WTC11 (cell line): ENCODE results near the gene CCNH. TPM values are rescaled to one million over a fixed set of nuclear protein-coding genes. Genes with fewer than 3 reads are reported as not detected.

Source experiments
- ATAC-seq: fragments of 200-7000 bp; cut with Tn5 transposase; 2 replicates; pipeline ENCODE4 v1.10.0; 2021; ENCODE audit warnings: mild to moderate bottlenecking, moderate library complexity
- CTCF ChIA-PET: fragments of 300-600 bp; sonication (Branson Sonifier 250); formaldehyde crosslinking; loops from one replicate; lab custom pipeline; 2021; ENCODE audit warnings: antibody characterized with exemption; lab: Charles Lee
- POLR2A ChIA-PET: fragments of 350-600 bp; sonication (Branson Sonifier 250); formaldehyde crosslinking; loops from one replicate; lab custom pipeline; 2021; ENCODE audit warnings: antibody characterized with exemption; lab: Charles Lee
- DNase-seq: peaks from one replicate; pipeline ENCODE4 v3.0.0; 2021; ENCODE audit warnings: low spot score
- H3K27ac Mint-ChIP-seq: 2 replicates; pipeline ENCODE4 v1.8.0; 2021; ENCODE audit warnings: mixed read lengths
- H3K27me3 Mint-ChIP-seq: 2 replicates; pipeline ENCODE4 v1.8.0; 2021; ENCODE audit warnings: low read depth, mild to moderate bottlenecking, moderate library complexity, mixed read lengths
- H3K36me3 Mint-ChIP-seq: 2 replicates; pipeline ENCODE4 v1.8.0; 2021; ENCODE audit warnings: mixed read lengths
- H3K4me1 Mint-ChIP-seq: 2 replicates; pipeline ENCODE4 v1.8.0; 2022; ENCODE audit warnings: mixed read lengths
- H3K4me3 Mint-ChIP-seq: 2 replicates; pipeline ENCODE4 v1.8.0; 2021; ENCODE audit warnings: mild to moderate bottlenecking, moderate library complexity, mixed read lengths
- H3K9me3 Mint-ChIP-seq: 2 replicates; pipeline ENCODE4 v1.8.0; 2021; ENCODE audit warnings: mixed read lengths
- ATF1 ChIP-seq: sonication (generic); formaldehyde crosslinking; IDR thresholded peaks from 2 replicates; pipeline ENCODE4 v1.8.1; 2023; ENCODE audit warnings: mild to moderate bottlenecking, moderate library complexity, missing genetic modification reagents
- CREM ChIP-seq: sonication (generic); formaldehyde crosslinking; IDR thresholded peaks from 2 replicates; pipeline ENCODE4 v1.8.1; 2022; ENCODE audit warnings: mild to moderate bottlenecking, missing genetic modification reagents, moderate library complexity
- E2F4 ChIP-seq: sonication (generic); formaldehyde crosslinking; IDR thresholded peaks from 2 replicates; pipeline ENCODE4 v1.8.1; 2022; ENCODE audit warnings: low read depth, mild to moderate bottlenecking, moderate library complexity, missing genetic modification reagents, borderline replicate concordance
- ELF4 ChIP-seq: sonication (generic); formaldehyde crosslinking; IDR thresholded peaks from 2 replicates; pipeline ENCODE4 v1.8.1; 2022; ENCODE audit warnings: low read depth, mild to moderate bottlenecking, moderate library complexity, missing genetic modification reagents
- EMX1 ChIP-seq: fragments of 250-450 bp; sonication (Bioruptor Pico); IDR thresholded peaks from 2 replicates; pipeline ENCODE4 v1.8.0; 2021; ENCODE audit warnings: mild to moderate bottlenecking
- ERG ChIP-seq: fragments of 250-450 bp; sonication (Bioruptor Pico); IDR thresholded peaks from 2 replicates; pipeline ENCODE4 v1.8.0; 2021; ENCODE audit warnings: mild to moderate bottlenecking
- FOXP1 ChIP-seq: sonication (generic); formaldehyde crosslinking; IDR thresholded peaks from 2 replicates; pipeline ENCODE4 v1.8.0; 2022; ENCODE audit warnings: missing genetic modification reagents, mild to moderate bottlenecking, moderate library complexity, borderline replicate concordance
- HMGA2 ChIP-seq: fragments of 250-450 bp; sonication (Bioruptor Pico); IDR thresholded peaks from 2 replicates; pipeline ENCODE4 v1.4.0; 2021; ENCODE audit warnings: mild to moderate bottlenecking, moderate library complexity
- HMGXB4 ChIP-seq: sonication (generic); formaldehyde crosslinking; IDR thresholded peaks from 2 replicates; pipeline ENCODE4 v1.8.1; 2023; ENCODE audit warnings: mild to moderate bottlenecking, moderate library complexity, missing genetic modification reagents
- MYBL2 ChIP-seq: sonication (generic); formaldehyde crosslinking; IDR thresholded peaks from 2 replicates; pipeline ENCODE4 v1.8.1; 2023; ENCODE audit warnings: mild to moderate bottlenecking, moderate library complexity, missing genetic modification reagents
- NR1H2 ChIP-seq: sonication (generic); formaldehyde crosslinking; IDR thresholded peaks from 2 replicates; pipeline ENCODE4 v1.9.0; 2021; ENCODE audit warnings: mild to moderate bottlenecking, moderate library complexity, missing genetic modification reagents
- RORB ChIP-seq: fragments of 250-450 bp; sonication (Bioruptor Pico); IDR thresholded peaks from 2 replicates; pipeline ENCODE4 v1.9.0; 2021; ENCODE audit warnings: mild to moderate bottlenecking
- SOX15 ChIP-seq: fragments of 250-450 bp; sonication (Bioruptor Pico); IDR thresholded peaks from 2 replicates; pipeline ENCODE4 v1.9.0; 2021; ENCODE audit warnings: mild to moderate bottlenecking
- STAT6 ChIP-seq: sonication (generic); formaldehyde crosslinking; conservative IDR thresholded peaks from 2 replicates; pipeline ENCODE4 v1.8.1; 2023; ENCODE audit warnings: mild to moderate bottlenecking, low read depth, missing genetic modification reagents, moderate library complexity
- TCF7 ChIP-seq: sonication (generic); formaldehyde crosslinking; IDR thresholded peaks from 2 replicates; pipeline ENCODE4 v1.8.0; 2022; ENCODE audit warnings: mild to moderate bottlenecking, low read depth, missing genetic modification reagents, moderate library complexity
- TEAD1 ChIP-seq: sonication (generic); formaldehyde crosslinking; IDR thresholded peaks from 2 replicates; pipeline ENCODE4 v1.8.0; 2022; ENCODE audit warnings: mild to moderate bottlenecking, missing genetic modification reagents
- TEAD4 ChIP-seq: sonication (generic); formaldehyde crosslinking; IDR thresholded peaks from 2 replicates; pipeline ENCODE4 v1.8.0; 2022; ENCODE audit warnings: mild to moderate bottlenecking, missing genetic modification reagents
- ZNF138 ChIP-seq: sonication (generic); formaldehyde crosslinking; conservative IDR thresholded peaks from 2 replicates; pipeline ENCODE4 v1.8.1; 2022; ENCODE audit warnings: mild to moderate bottlenecking, moderate library complexity, missing genetic modification reagents
- ZNF219 ChIP-seq: sonication (generic); formaldehyde crosslinking; IDR thresholded peaks from 2 replicates; pipeline ENCODE4 v1.8.0; 2023; ENCODE audit warnings: missing genetic modification reagents, mild to moderate bottlenecking, borderline replicate concordance
- ZNF232 ChIP-seq: sonication (generic); formaldehyde crosslinking; IDR thresholded peaks from 2 replicates; pipeline ENCODE4 v1.8.0; 2022; ENCODE audit warnings: mild to moderate bottlenecking, missing genetic modification reagents
- ZNF281 ChIP-seq: sonication (generic); formaldehyde crosslinking; IDR thresholded peaks from 2 replicates; pipeline ENCODE4 v1.8.0; 2023; ENCODE audit warnings: mild to moderate bottlenecking, missing genetic modification reagents
- ZNF317 ChIP-seq: sonication (generic); formaldehyde crosslinking; IDR thresholded peaks from 2 replicates; pipeline ENCODE4 v1.8.1; 2023; ENCODE audit warnings: low read depth, mild to moderate bottlenecking, moderate library complexity, missing genetic modification reagents, borderline replicate concordance
- ZNF396 ChIP-seq: fragments of 250-450 bp; sonication (Bioruptor Pico); IDR thresholded peaks from 2 replicates; pipeline ENCODE4 v1.8.0; 2021; ENCODE audit warnings: mild to moderate bottlenecking, moderate library complexity, borderline replicate concordance
- ZNF512 ChIP-seq: sonication (generic); formaldehyde crosslinking; IDR thresholded peaks from 2 replicates; pipeline ENCODE4 v1.8.1; 2022; ENCODE audit warnings: missing genetic modification reagents, borderline replicate concordance
- total RNA-seq: library from RNA; stranded (reverse); gene quantifications from 3 replicates; pipeline ENCODE4 v1.2.3, GENCODE V29; 2021

Gene CCNH
- total RNA-seq, 1 experiment from 2014 or later, result 35.3 TPM

- TF ChIP-seq ATF1 (CRISPR knock-in tag) (no peak), HMGXB4 (CRISPR knock-in tag) (peak; percentile 46; the same call in 1 of the 2 replicates), ZNF317 (CRISPR knock-in tag) (no peak), ZNF138 (CRISPR knock-in tag) (no peak), EMX1 (CRISPR knock-in tag) (no peak), HMGA2 (no peak), MYBL2 (CRISPR knock-in tag) (peak; percentile 89; the same call in 1 of the 2 replicates), SOX15 (no peak), E2F4 (no peak), FOXP1 (CRISPR knock-in tag) (no peak), STAT6 (CRISPR knock-in tag) (no peak), RORB (CRISPR knock-in tag) (no peak), CREM (CRISPR knock-in tag) (peak; percentile 91), ERG (CRISPR knock-in tag) (no peak)
These were observed at the start of gene CCNH (continued) for GRCh38 chr5:87412630-87413342.

- Mint-ChIP-seq H3K27me3 (no peaks in the 10 kb centered on the region), H3K9me3 (peaks cover 24% of the 10 kb centered on the region), H3K27ac (no peak overlapping the region), H3K4me1 (no peaks in the 10 kb centered on the region; the same call in 1 of the 2 replicates), H3K36me3 (peaks cover 4% of the 10 kb centered on the region), H3K4me3 (no peak overlapping the region)
- ChIA-PET POLR2A (no interaction called here), CTCF (no interaction called here)
- no peak for DNase-seq
- no peak for ATAC-seq
- TF ChIP-seq TCF7 (CRISPR knock-in tag) (no peak), ZNF512 (CRISPR knock-in tag) (no peak), TEAD1 (CRISPR knock-in tag) (no peak), ZNF396 (CRISPR knock-in tag) (no peak), TEAD4 (CRISPR knock-in tag) (no peak), ELF4 (no peak), NR1H2 (CRISPR knock-in tag) (no peak), ERG (CRISPR knock-in tag) (no peak), ZNF232 (no peak), ZNF281 (CRISPR knock-in tag) (no peak), ZNF219 (no peak)
These were observed 45.0 kb upstream of the CCNH start for GRCh38 chr5:87457706-87458105.
